C4-2B (cell line): ENCODE measurements around the gene GPRC5D.

ENCODE experiments used
- ZFX ChIP-seq: fragments of 450-650 bp; IDR thresholded peaks from 2 replicates; pipeline ENCODE4 v1.6.1; 2017
- TF ChIP-seq, protein P1 (sequence below): fragments of 450-650 bp; conservative IDR thresholded peaks from 2 replicates; pipeline ENCODE4 v1.5.1; 2017; ENCODE audit warnings: mild to moderate bottlenecking

DNA sequence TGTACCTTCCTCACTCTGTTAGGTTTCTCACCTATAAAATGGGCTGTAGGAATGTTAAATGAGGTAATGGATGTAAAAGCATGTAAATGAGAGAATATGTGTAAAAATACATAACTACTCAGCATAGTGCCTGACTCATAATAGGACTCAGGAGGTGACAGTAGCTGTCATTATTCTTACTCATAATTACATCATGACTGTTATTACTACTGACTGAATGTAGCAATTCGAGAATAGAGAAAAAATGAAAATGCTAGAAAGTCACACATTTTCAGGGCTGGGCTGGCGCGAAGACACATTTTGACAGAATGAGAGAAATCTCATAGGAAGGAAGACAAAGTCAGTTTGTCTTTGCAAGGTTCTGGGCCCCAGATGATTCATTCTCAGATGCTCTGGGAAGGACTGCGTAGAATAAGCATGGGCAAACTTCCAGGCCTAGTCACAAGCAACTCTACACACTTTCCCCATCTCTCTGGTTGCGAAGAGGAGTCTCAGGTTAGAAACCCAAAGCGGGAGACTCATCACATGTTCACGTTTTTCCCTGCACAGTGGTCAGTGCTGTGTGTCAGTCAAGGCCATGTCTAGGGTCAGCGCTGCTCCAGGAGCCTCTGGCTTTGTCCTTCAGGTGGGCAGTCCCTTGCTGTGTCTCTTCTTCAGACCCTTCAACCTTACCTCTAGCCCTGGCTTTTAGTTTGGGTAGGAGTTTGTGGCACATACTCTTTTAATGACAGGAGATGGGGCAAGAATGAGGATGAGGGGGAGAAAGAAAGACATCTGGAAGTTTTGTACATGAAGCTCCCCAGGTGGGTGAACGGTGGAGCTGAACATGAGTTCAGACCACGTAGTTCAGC is 52.2 kb downstream of the GPRC5D start:
- TF ChIP-seq, protein P1, sequence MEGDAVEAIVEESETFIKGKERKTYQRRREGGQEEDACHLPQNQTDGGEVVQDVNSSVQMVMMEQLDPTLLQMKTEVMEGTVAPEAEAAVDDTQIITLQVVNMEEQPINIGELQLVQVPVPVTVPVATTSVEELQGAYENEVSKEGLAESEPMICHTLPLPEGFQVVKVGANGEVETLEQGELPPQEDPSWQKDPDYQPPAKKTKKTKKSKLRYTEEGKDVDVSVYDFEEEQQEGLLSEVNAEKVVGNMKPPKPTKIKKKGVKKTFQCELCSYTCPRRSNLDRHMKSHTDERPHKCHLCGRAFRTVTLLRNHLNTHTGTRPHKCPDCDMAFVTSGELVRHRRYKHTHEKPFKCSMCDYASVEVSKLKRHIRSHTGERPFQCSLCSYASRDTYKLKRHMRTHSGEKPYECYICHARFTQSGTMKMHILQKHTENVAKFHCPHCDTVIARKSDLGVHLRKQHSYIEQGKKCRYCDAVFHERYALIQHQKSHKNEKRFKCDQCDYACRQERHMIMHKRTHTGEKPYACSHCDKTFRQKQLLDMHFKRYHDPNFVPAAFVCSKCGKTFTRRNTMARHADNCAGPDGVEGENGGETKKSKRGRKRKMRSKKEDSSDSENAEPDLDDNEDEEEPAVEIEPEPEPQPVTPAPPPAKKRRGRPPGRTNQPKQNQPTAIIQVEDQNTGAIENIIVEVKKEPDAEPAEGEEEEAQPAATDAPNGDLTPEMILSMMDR = no peak
- TF ChIP-seq ZFX = no peak
